ENCODE measurements around the gene TPRX2. TPM values are rescaled to one million over a fixed set of nuclear protein-coding genes. Genes with fewer than 3 reads are reported as not detected.
A peak's percentile ranks its signal among the peaks of the same experiment; 100 is the strongest.

TPRX2 gene
- total and polyA plus RNA-seq, 2 of the 8 experiments (the other 6 are each of a cell fraction or from before 2014, with no cell fraction given), result not detected

GRCh38 chr19:47848823-47849473 lies 10.1 kb upstream of the TPRX2 start (continued):
- TF ChIP-seq HDAC2 (IDR thresholded peaks at IDR 0.05; ENCODE audit: borderline replicate concordance in 1 of 2, low read depth in 2 of 2, low read length in 2 of 2) (no peak), HDAC6 (IDR thresholded peaks at IDR 0.05; ENCODE audit: low read depth, low read length) (no peak), TCF12 (IDR thresholded peaks at IDR 0.05; ENCODE audit: low read depth, low read length) (no peak), ZNF274 (IDR thresholded peaks at IDR 0.05; ENCODE audit: borderline replicate concordance, extremely low read depth, low read length) (no peak), RXRA (IDR thresholded peaks at IDR 0.05; ENCODE audit: insufficient read depth, low read depth, low read length) (no peak), GABPA (IDR thresholded peaks at IDR 0.05; ENCODE audit: borderline replicate concordance, insufficient read depth, low read length) (no peak), KDM4A (IDR thresholded peaks at IDR 0.05; ENCODE audit: low read depth, low read length, severe bottlenecking) (no peak), CBX8 (IDR thresholded peaks at IDR 0.05; ENCODE audit: borderline replicate concordance, low read depth, low read length) (no peak), SIRT6 (IDR thresholded peaks at IDR 0.05; ENCODE audit: low read length) (no peak), CREB1 (IDR thresholded peaks at IDR 0.05) (peak; percentile 49; the same call in 1 of the 2 replicates), CHD7 (IDR thresholded peaks at IDR 0.05; ENCODE audit: insufficient replicate concordance, low read length) (no peak)

All from H1 (cell line).